Stimulated activated CD8-positive, alpha-beta memory T cell treated with anti-CD3 and anti-CD28 coated beads, Interleukin-12 subunit alpha, Interleukin-12 subunit beta, amount 100 ng/mL, for 4 hours (primary cell): ENCODE measurements around the gene S100A6.

ENCODE experiments used
- DNase-seq: peaks from one replicate; pipeline ENCODE4 v3.0.0-alpha.2; 2020; ENCODE audit warnings: low read depth

The S100A6 gene

GRCh38 chr1:153503766-153504165, 32.0 kb downstream of the S100A6 start:
- DNase-seq = no peak

- no peak for DNase-seq
These were observed 37.0 kb downstream of the S100A6 start for GRCh38 chr1:153498746-153499145.

GRCh38 chr1:153495536-153495935, 40.3 kb downstream of the S100A6 start:
- no peak for DNase-seq

GRCh38 chr1:153494976-153495535, 40.7 kb downstream of the S100A6 start:
- peak; percentile 19 for DNase-seq

GRCh38 chr1:153493343-153493960, 42.3 kb downstream of the S100A6 start:
- DNase-seq = no peak

- DNase-seq = no peak
These were observed 45.3 kb downstream of the S100A6 start for GRCh38 chr1:153490272-153491051.

- DNase-seq = no peak
These were observed 47.1 kb downstream of the S100A6 start for GRCh38 chr1:153488731-153489130.

- no peak for DNase-seq
These were observed 48.1 kb downstream of the S100A6 start for GRCh38 chr1:153487707-153488106.

- DNase-seq = no peak
These were observed 49.9 kb downstream of the S100A6 start for GRCh38 chr1:153485863-153486262.
